ENCODE results near the gene CDT1. TPM values are rescaled to one million over a fixed set of nuclear protein-coding genes. Genes with fewer than 3 reads are reported as not detected.

Gene CDT1
- total RNA-seq, 1 experiment from 2014 or later, result 74.1 TPM

DNA sequence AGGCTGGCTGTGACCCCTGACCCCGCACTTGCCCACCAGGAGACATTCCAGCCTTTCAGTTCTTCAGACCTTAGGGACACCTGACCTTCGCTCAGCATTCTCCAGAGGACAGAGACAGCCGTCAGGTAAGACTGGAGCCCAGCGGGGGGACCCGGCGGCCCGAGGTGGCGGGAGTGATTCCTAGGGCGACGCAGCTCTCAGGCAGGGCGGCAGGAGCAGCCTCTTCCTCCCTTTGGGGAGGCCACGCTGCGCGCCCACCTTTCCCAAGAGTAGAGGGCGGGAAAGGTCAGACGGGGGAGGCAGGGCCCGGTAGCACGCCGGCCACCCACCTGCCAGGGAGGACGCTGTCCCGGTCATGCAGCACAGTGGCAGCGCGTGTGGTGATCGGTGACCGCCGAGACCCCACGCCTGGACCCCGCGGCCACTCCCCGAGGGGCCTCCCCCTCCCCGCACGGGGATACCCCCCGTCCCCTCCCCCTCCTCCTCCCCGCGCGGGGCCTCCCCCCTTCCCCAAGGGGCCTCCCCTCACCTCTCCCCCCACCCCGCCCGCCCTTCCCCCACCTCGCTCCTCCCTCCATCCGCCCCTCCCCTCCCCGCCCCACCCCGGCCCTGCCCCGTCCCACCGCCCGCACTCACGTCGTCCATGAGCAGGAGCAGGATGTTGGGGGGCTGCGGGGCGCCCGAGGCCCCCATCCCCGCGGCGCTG, 52.7 kb downstream of the CDT1 start:
- Mint-ChIP-seq H3K4me1 (peaks cover 9 to 18% of the 10 kb centered on the region in 2 experiments), H3K27ac (no peak overlapping the region; a peak in 1 of 7 replicates), H3K4me3 (peak overlapping the region; percentile 85 to 96), H3K27me3 (ENCODE audit: low read depth) (no peaks in the 10 kb centered on the region), H3K9me3 (peaks cover 0 to 5% of the 10 kb centered on the region in 2 experiments; a peak in 2 of 5 replicates), H3K36me3 (ENCODE audit: insufficient read depth in 1 of 3, low read depth in 3 of 3) (peaks cover 26 to 42% (median 32%) of the 10 kb centered on the region in 3 experiments)
- Histone ChIP-seq H3K23me2 (ENCODE audit: insufficient read length, low read depth, low read length, poor library complexity, severe bottlenecking) (peaks cover 8% of the 10 kb centered on the region), H3T11ph (ENCODE audit: low read length) (no peak overlapping the region), H3K9me3 (ENCODE audit: control insufficient read depth, low read depth, low read length) (no peaks in the 10 kb centered on the region), H3K27me3 (ENCODE audit: insufficient read depth, low read length) (no peaks in the 10 kb centered on the region), H3K4me2 (ENCODE audit: insufficient read depth, insufficient read length, low read length) (peak overlapping the region; percentile 73), H3K18ac (ENCODE audit: insufficient read length, low read depth, low read length) (peak overlapping the region; percentile 64), H4K91ac (ENCODE audit: insufficient read length, low read depth, low read length) (no peak overlapping the region), H3K56ac (ENCODE audit: insufficient read length, low read depth, low read length) (no peak overlapping the region), H3K9ac (ENCODE audit: extremely low read depth, insufficient read length, low read length) (no peak overlapping the region), H3K79me2 (ENCODE audit: insufficient read depth, low read length) (no peaks in the 10 kb centered on the region), H3K27ac (ENCODE audit: insufficient read length, low read depth, low read length) (no peak overlapping the region), H2BK120ac (ENCODE audit: low read depth, low read length, poor library complexity, severe bottlenecking) (no peak overlapping the region), H3K4me1 (ENCODE audit: insufficient read depth, low read length) (no peaks in the 10 kb centered on the region), H4K20me1 (ENCODE audit: control insufficient read depth, insufficient read depth, insufficient read length) (no peaks in the 10 kb centered on the region), H4K5ac (ENCODE audit: insufficient read length, low read depth, low read length) (no peak overlapping the region), H2BK20ac (ENCODE audit: low read depth, low read length, poor library complexity, severe bottlenecking) (no peak overlapping the region), H2BK15ac (ENCODE audit: low read depth, low read length) (no peak overlapping the region), H3K79me1 (ENCODE audit: insufficient read depth, low read depth, low read length, poor library complexity, severe bottlenecking) (no peaks in the 10 kb centered on the region), H2BK12ac (ENCODE audit: insufficient read length, low read depth, low read length) (no peak overlapping the region), H4K8ac (replicated peaks; ENCODE audit: insufficient read length, low read depth, low read length) (no peak overlapping the region), H2BK5ac (ENCODE audit: insufficient read length, low read length) (no peak overlapping the region), H2AK5ac (ENCODE audit: insufficient read length, low read length) (no peak overlapping the region), H2AFZ (ENCODE audit: low read length) (no peak overlapping the region), H3K4ac (ENCODE audit: low read depth, low read length) (no peak overlapping the region), H3K14ac (ENCODE audit: insufficient read depth, low read length) (no peak overlapping the region; the same call in 1 of the 2 replicates), H3K23ac (ENCODE audit: insufficient read length, low read depth, low read length) (no peak overlapping the region)
- TF ChIP-seq, protein P1, sequence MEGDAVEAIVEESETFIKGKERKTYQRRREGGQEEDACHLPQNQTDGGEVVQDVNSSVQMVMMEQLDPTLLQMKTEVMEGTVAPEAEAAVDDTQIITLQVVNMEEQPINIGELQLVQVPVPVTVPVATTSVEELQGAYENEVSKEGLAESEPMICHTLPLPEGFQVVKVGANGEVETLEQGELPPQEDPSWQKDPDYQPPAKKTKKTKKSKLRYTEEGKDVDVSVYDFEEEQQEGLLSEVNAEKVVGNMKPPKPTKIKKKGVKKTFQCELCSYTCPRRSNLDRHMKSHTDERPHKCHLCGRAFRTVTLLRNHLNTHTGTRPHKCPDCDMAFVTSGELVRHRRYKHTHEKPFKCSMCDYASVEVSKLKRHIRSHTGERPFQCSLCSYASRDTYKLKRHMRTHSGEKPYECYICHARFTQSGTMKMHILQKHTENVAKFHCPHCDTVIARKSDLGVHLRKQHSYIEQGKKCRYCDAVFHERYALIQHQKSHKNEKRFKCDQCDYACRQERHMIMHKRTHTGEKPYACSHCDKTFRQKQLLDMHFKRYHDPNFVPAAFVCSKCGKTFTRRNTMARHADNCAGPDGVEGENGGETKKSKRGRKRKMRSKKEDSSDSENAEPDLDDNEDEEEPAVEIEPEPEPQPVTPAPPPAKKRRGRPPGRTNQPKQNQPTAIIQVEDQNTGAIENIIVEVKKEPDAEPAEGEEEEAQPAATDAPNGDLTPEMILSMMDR (conservative IDR thresholded peaks at IDR 0.05), result no peak
- peak; percentile 59 for DNase-seq
- WGBS (ENCODE audit: extremely low coverage, insufficient read length, low lambda C conversion rate), result no CpG with 5 or more reads among the region's 53 CpGs

Data from H9 (cell line).